K562 (cell line): ENCODE data around the gene ENO2. TPM values are rescaled to one million over a fixed set of nuclear protein-coding genes. Genes with fewer than 3 reads are reported as not detected.

Source experiments
- ARHGAP35 ChIP-seq: fragments of 450-650 bp; IDR thresholded peaks from 2 replicates; pipeline ENCODE4 v1.6.1; 2018; ENCODE audit not compliant: partially characterized antibody
- ATF7 ChIP-seq: fragments of 450-650 bp; IDR thresholded peaks from 2 replicates; pipeline ENCODE4 v1.7.1; 2014; ENCODE audit warnings: mild to moderate bottlenecking, moderate library complexity
- CBX3 ChIP-seq, 2 experiments: IDR thresholded peaks; 1 replicate in 1 of 2; 2 replicates in 1 of 2; pipeline ENCODE4 v1.6.1; 2012; ENCODE audit warnings: inconsistent platforms in 2 of 2, low read length in 2 of 2, borderline replicate concordance in 1 of 2, control low read depth in 1 of 2
- CBX8 ChIP-seq: fragments of 200-600 bp; sonication (generic); IDR thresholded peaks from 2 replicates; pipeline ENCODE4 v1.6.1; 2012; ENCODE audit warnings: borderline replicate concordance, mixed run types, low read depth, mild to moderate bottlenecking, moderate library complexity, mixed read lengths, low read length, control low read depth, inconsistent platforms; ENCODE audit not compliant: poor library complexity, severe bottlenecking; ENCODE audit errors: extremely low read depth
- IFI16 ChIP-seq: fragments of 250-450 bp; sonication (Bioruptor Pico); IDR thresholded peaks from 2 replicates; pipeline ENCODE4 v2.1.2; 2022; ENCODE audit warnings: mild to moderate bottlenecking, inconsistent platforms
- MTF1 ChIP-seq: fragments of 250-450 bp; sonication (Bioruptor Pico); IDR thresholded peaks from 2 replicates; pipeline ENCODE4 v1.9.0; 2021; ENCODE audit warnings: moderate library complexity, mild to moderate bottlenecking, inconsistent platforms, borderline replicate concordance
- MYNN ChIP-seq, 2 experiments: sonication (generic); formaldehyde crosslinking in 1 of 2; IDR thresholded peaks; 2 replicates each; pipeline versions ENCODE4 v1.5.0 to v1.6.1; 2016 to 2020; ENCODE audit warnings: antibody characterized with exemption in 1 of 2, missing genetic modification reagents in 1 of 2
- NCOA1 ChIP-seq: fragments of 450-650 bp; IDR thresholded peaks from 2 replicates; pipeline ENCODE4 v1.6.1; 2016; ENCODE audit warnings: low read depth
- NFXL1 ChIP-seq: fragments of 450-650 bp; formaldehyde crosslinking; IDR thresholded peaks from 2 replicates; pipeline ENCODE4 v1.4.0; 2021; ENCODE audit warnings: mild to moderate bottlenecking
- NFYB ChIP-seq: IDR thresholded peaks from 2 replicates; pipeline ENCODE4 v1.6.1; 2011; ENCODE audit warnings: mild to moderate bottlenecking, moderate library complexity; ENCODE audit not compliant: insufficient read length; ENCODE audit errors: extremely low read depth
- SETDB1 ChIP-seq: IDR thresholded peaks from one replicate; pipeline ENCODE4 v1.6.1; 2012; ENCODE audit warnings: low read length, control low read depth, inconsistent platforms
- SRSF7 ChIP-seq: fragments of 200-400 bp; formaldehyde crosslinking; optimal IDR thresholded peaks from 2 replicates; pipeline ENCODE3; 2017; ENCODE audit warnings: mild to moderate bottlenecking, low read depth, low read length
- TAF15 ChIP-seq: fragments of 200-400 bp; formaldehyde crosslinking; IDR thresholded peaks from 2 replicates; pipeline ENCODE4 v1.6.1; 2017; ENCODE audit warnings: mild to moderate bottlenecking, low read depth, low read length, moderate library complexity
- XRCC3 ChIP-seq: fragments of 450-650 bp; IDR thresholded peaks from 2 replicates; pipeline ENCODE4 v1.6.1; 2017; ENCODE audit warnings: mild to moderate bottlenecking, moderate library complexity
- YY1 ChIP-seq, 3 experiments: IDR thresholded peaks; 2 replicates each; pipeline ENCODE4 v1.6.1; 2011; ENCODE audit warnings: low read length in 2 of 3, mild to moderate bottlenecking in 2 of 3, moderate library complexity in 2 of 3, borderline replicate concordance in 1 of 3, control low read depth in 1 of 3, low read depth in 1 of 3; ENCODE audit not compliant: insufficient read depth in 3 of 3, insufficient replicate concordance in 2 of 3, control insufficient read depth in 1 of 3, insufficient read length in 1 of 3; ENCODE audit errors: extremely low read depth in 1 of 3
- ZNF133 ChIP-seq: fragments of 250-450 bp; sonication (Bioruptor Pico); IDR thresholded peaks from 2 replicates; pipeline ENCODE4 v1.4.0; 2020; ENCODE audit warnings: mild to moderate bottlenecking
- ZNF316 ChIP-seq: fragments of 450-650 bp; IDR thresholded peaks from 2 replicates; pipeline ENCODE4 v1.6.1; 2016
- ZNF436 ChIP-seq: fragments of 250-450, 450-650 bp; sonication (Bioruptor Pico); formaldehyde crosslinking; IDR thresholded peaks from 2 replicates; pipeline ENCODE4 v1.7.0; 2020; ENCODE audit warnings: mild to moderate bottlenecking
- ZNF778 ChIP-seq: fragments of 450-650 bp; formaldehyde crosslinking; IDR thresholded peaks from 2 replicates; pipeline ENCODE4 v1.4.0; 2020; ENCODE audit warnings: mild to moderate bottlenecking, moderate library complexity
- polyA plus RNA-seq, 8 experiments: library from polyadenylated mRNA; depleted of rRNA in 4 of 8; stranded (reverse) in 5 of 8; unstranded in 3 of 8; fragments of >200 nt; fragmentation: Nextera tagmentation in 2 of 8; fragmentation: Illumina TruSeq in 1 of 8; extraction: Ambion mirVana in 2 of 8; extraction: Trizol in 1 of 8; gene quantifications; 2 replicates each; pipeline versions ENCODE4 v1.2.1 to v1.2.3, GENCODE V29; 2011 to 2014; ENCODE audit warnings: inconsistent platforms in 1 of 8, missing spikeins in 1 of 8
- total RNA-seq, 7 experiments: library from RNA; depleted of rRNA in 6 of 7; stranded (reverse); fragments of >200 nt in 6 of 7; fragmentation: Illumina TruSeq in 2 of 7; extraction: Trizol in 2 of 7; gene quantifications; 2 replicates each; pipeline versions ENCODE4 v1.2.1 to v1.2.3, GENCODE V29; 2011 to 2021; ENCODE audit warnings: low replicate concordance in 1 of 7
- TF ChIP-seq, protein P1 (sequence below), 3 experiments: fragments of 200-800 bp in 1 of 3; sonication (Bioruptor generic) in 1 of 3; sonication (generic) in 1 of 3; formaldehyde crosslinking in 1 of 3; IDR thresholded peaks; 2 replicates each; pipeline versions ENCODE4 v1.6.1 to v1.8.0; 2016 to 2022; ENCODE audit warnings: mild to moderate bottlenecking in 2 of 3, missing compliant biosample characterization in 2 of 3, missing genetic modification characterization in 2 of 3, missing genetic modification reagents in 1 of 3
- TF ChIP-seq, protein P2 (sequence below), 2 experiments: fragments of 450-650 bp in 1 of 2; IDR thresholded peaks; 2 replicates each; pipeline ENCODE4 v1.6.1; 2011 to 2017; ENCODE audit warnings: low read depth in 2 of 2, antibody characterized with exemption in 1 of 2, borderline replicate concordance in 1 of 2, low read length in 1 of 2, mild to moderate bottlenecking in 1 of 2, mixed read lengths in 1 of 2; ENCODE audit not compliant: control insufficient read depth in 1 of 2

ENO2 gene
- total and polyA plus RNA-seq, 9 of the 15 experiments (the other 6 are each of a cell fraction or from before 2014, with no cell fraction given) = 10.9 to 43.3 (median 21.0) TPM

DNA sequence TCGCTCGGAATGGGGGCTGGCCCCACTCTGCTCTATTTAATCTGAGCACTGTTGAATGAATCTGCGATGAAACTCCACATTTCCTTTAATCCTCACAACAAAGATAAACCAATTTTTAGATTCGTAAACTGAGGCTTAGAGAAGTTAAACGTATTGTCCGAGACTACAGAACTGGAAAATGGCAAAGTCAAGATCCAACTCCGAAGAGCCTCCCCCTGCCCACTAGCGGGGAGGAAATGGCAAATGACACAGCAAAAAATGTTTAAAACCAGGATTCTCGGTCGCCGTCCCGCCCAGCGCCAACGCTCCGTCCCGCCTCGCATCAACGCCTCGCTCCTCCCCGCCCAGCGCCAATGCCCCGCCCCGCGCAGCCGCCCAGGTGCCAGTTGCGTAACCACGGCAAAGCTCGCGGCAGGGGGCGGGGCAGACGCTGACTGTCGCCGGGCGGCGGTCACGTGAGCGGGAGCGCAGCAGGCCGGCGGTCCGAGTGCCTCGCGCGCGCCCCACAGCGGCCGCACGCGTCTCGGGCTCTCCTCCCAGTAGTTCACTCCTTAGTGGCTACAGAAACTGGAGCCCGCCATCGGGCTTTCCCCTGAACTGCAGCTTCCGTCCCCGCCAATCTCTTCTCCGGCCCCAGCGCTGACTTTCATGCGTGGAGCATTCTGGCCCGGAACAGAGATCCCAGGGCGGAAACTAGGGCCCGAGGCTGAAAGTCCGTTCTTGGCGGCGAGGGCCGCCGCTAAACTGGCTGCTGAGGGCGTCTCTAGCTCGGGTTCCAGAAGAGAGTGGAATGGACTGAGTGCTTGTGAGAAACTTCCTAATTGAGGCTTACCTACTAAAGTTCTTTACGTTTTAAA lies 23.4 kb upstream of the ENO2 start (continued):
- TF ChIP-seq NFXL1 (CRISPR knock-in tag) = no peak
- TF ChIP-seq ARHGAP35 = no peak
- no peak for TF ChIP-seq TAF15
- no peak for TF ChIP-seq MYNN (IDR thresholded peaks at IDR 0.05)
- TF ChIP-seq MYNN (CRISPR knock-in tag; IDR thresholded peaks at IDR 0.05) = no peak
- no peak for TF ChIP-seq MTF1
- TF ChIP-seq CBX8 = no peak
- TF ChIP-seq YY1 (IDR thresholded peaks at IDR 0.05; ENCODE audit: borderline replicate concordance in 1 of 3, control insufficient read depth in 1 of 3, extremely low read depth in 1 of 3, insufficient read depth in 3 of 3, insufficient read length in 1 of 3, insufficient replicate concordance in 2 of 3, low read depth in 1 of 3, low read length in 2 of 3) = peak in 2 of 3 experiments; percentile 50 to 66
- no peak for TF ChIP-seq NFYB
- no peak for TF ChIP-seq NCOA1
- peak; percentile 87 for TF ChIP-seq ATF7
- TF ChIP-seq ZNF316 = peak; percentile 97
- 0 out of 3 replicates have a peak, but pooled peaks of 1 of the 2 experiments have one; percentile 12 for TF ChIP-seq CBX3 (IDR thresholded peaks at IDR 0.05; ENCODE audit: borderline replicate concordance in 1 of 2, low read length in 2 of 2)
- no peak for TF ChIP-seq ZNF778 (CRISPR knock-in tag)
- no peak for TF ChIP-seq XRCC3
- TF ChIP-seq SETDB1 = no peak
- TF ChIP-seq ZNF436 (CRISPR knock-in tag) = no peak
- TF ChIP-seq SRSF7 = no peak
- TF ChIP-seq, protein P1, sequence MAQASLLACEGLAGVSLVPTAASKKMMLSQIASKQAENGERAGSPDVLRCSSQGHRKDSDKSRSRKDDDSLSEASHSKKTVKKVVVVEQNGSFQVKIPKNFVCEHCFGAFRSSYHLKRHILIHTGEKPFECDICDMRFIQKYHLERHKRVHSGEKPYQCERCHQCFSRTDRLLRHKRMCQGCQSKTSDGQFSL (CRISPR knock-in tag; IDR thresholded peaks at IDR 0.05) = no peak
- TF ChIP-seq, protein P1 (tag; IDR thresholded peaks at IDR 0.05) = no peak
- no peak for TF ChIP-seq IFI16 (CRISPR knock-in tag)
- TF ChIP-seq, protein P2, sequence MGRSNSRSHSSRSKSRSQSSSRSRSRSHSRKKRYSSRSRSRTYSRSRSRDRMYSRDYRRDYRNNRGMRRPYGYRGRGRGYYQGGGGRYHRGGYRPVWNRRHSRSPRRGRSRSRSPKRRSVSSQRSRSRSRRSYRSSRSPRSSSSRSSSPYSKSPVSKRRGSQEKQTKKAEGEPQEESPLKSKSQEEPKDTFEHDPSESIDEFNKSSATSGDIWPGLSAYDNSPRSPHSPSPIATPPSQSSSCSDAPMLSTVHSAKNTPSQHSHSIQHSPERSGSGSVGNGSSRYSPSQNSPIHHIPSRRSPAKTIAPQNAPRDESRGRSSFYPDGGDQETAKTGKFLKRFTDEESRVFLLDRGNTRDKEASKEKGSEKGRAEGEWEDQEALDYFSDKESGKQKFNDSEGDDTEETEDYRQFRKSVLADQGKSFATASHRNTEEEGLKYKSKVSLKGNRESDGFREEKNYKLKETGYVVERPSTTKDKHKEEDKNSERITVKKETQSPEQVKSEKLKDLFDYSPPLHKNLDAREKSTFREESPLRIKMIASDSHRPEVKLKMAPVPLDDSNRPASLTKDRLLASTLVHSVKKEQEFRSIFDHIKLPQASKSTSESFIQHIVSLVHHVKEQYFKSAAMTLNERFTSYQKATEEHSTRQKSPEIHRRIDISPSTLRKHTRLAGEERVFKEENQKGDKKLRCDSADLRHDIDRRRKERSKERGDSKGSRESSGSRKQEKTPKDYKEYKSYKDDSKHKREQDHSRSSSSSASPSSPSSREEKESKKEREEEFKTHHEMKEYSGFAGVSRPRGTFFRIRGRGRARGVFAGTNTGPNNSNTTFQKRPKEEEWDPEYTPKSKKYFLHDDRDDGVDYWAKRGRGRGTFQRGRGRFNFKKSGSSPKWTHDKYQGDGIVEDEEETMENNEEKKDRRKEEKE (IDR thresholded peaks at IDR 0.05; ENCODE audit: borderline replicate concordance in 1 of 2, control insufficient read depth in 1 of 2, low read depth in 2 of 2, low read length in 1 of 2) = no peak
- TF ChIP-seq ZNF133 (CRISPR knock-in tag) = no peak
